ENCODE results near the gene ARID5B. TPM values are rescaled to one million over a fixed set of nuclear protein-coding genes. Genes with fewer than 3 reads are reported as not detected.
"Not testable (repeated sequence)": the region's sequence is repeated elsewhere in the genome, so short reads cannot be mapped to it uniquely, and the experiment has no call there.

Gene ARID5B
- total RNA-seq, 1 donor from 2014 or later: 81.9 TPM

DNA sequence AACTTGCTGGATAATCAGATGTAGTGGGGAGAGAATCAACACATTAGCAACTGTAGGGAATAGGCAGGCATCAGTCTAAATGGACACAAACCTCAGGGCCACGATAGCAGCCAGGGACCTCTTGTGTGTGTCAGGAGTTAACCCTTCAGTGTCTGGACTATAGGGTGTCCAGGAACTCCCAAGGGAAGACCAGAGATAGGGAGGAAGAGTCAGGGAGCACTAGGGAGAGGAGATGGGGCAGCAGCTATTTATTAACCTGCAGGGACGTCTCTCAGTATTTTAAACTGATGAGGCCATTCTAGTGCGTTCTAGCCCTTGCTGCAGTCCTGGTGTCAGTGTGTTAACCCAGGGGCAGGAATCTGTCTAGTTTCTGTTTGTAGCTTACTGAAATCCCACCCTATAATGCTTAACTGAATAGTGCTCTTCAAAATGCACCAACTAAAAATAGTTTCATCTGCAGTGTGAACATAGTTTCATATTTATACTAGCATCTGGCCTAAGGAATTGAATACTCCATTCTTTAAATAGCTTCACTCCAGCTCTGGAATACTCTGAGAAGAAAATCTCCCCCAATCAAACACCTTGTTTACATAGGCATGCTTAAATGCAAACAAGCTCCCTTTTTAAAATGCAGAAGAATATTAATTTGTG is 62.7 kb downstream of the ARID5B start:
- peak; percentile 59 for DNase-seq (ENCODE audit: low spot score)

- DNase-seq (ENCODE audit: low spot score): no peak
Observed at GRCh38 chr10:61964949-61965702, 63.6 kb downstream of the ARID5B start.

DNA sequence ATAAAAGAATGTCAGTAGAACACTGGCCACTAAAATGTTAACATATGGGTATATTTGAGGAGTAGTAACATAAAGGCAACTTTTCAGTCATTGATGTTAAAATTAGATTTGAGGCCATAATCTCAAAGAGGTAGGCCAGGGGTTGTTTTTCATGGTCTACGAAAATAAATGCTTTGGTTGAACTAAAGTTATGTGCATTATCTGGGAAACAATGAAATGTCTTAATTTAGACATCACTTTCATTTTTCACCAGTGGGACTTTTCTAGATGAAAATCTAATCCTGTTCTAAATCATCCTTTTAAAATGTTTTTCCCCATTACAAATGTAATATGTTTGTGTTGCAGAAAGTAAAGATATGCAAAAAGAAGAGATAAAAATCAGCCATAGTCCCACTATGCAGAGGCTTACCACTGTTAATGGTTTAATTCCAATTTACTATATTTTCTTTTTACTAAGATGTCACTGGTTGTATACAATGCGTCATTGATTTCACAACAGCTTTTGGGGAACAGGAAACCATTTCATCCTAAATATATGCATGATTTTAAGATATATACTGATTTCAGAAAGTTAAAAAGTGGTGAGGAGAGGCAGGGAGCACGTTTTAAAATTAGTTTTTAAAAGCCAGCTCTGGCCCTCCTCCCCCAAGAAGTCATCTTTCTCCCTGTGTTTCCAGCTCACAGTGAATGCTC is 64.3 kb downstream of the ARID5B start:
- DNase-seq (ENCODE audit: low spot score): no peak

- DNase-seq (ENCODE audit: low spot score): no peak
Observed at GRCh38 chr10:61967298-61967697, 65.8 kb downstream of the ARID5B start.

DNA sequence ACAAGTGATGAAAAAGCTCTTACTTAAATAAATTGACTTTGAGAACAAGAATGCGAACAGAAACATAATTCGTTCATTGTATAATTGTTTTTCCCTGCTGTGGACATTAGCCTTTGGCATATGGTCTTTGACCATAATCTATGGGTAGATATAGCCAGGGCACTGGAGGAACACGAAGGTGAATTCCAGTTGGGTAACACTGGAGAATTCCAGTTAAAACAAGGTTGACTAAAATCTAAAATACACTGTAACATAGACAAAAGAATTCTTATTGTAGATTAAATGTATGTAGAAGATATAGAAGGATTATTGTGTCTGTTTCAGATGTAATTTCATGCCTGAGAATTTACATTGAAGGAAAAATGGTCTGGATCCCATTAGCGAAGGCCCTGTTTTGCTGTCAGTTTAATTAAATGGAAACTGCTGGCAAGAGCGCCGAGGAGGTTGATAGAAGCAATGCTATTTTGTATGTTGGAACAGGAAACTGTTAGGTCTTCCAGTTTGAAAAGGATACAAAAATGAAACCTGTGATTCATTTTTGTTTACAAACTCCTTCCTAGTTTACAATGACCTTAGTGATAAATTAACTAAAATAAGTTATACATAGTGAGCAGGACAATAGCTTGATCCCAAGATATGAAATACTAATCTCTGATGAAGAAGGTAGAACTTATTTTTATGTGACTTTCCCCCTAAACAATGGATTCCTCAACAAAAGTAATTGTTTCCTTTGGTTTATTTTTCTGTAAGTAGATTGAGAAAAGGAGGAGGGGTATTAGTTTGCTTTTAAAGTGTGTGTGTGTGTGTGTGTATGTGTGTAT is 68.9 kb downstream of the ARID5B start:
- no peak for DNase-seq (ENCODE audit: low spot score)

DNA sequence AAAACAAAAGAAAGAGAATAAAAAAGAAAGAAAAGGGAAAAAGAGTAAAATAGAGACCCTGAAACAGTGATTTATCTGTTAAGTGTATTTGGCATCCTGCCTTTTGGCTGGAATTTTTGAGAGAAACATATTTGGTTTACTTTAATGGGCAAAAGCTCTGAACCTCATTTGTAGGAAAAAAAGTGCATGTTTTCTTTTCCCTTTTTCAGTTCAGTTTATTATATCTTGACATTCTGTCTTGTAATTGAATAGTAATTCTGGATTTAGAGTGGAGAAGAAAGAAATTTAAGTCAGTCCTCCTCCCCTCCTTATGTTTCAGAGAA is 69.5 kb downstream of the ARID5B start:
- peak; percentile 35 for DNase-seq (ENCODE audit: low spot score)

GRCh38 chr10:61973169-61973568 is 71.7 kb downstream of the ARID5B start:
- DNase-seq (ENCODE audit: low spot score): no peak

- DNase-seq (ENCODE audit: low spot score): peak; percentile 41
Observed at GRCh38 chr10:61973906-61974305, 72.4 kb downstream of the ARID5B start.

DNA sequence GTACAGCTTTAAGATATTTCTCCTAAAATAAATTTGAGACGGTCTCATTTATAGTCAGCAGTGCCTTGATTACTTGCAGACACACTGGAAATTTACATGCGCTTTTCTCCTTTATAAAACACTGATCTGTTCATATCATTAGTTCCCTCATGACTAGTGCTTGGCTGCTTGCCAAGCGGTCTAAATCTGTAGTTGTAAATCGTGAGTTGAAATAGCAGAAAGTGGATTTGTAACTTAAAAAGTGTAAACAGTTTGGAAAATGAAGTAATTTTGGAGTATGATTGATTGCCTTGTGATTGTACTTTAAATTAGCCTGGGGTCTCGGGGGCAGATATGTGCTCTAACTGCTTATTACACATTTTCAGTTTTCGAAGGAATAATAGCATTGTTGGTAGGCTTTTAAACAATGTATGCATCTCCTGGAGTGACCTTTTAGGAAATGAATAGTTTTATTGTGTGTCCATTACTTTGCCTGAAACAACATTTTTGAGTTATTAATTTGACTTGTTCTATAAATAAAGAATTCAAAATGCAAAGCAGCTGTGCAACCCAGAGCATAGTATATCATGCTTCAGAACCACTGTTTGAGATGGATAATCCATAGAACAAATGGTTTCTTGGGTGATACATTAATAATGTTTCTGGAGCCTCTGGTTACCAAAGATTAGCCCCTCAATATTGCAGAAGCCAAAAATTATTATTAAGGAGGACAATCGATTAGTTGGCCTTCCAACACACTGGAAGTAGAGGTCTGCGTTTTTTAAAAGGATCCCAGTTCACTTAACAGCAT is 73.3 kb downstream of the ARID5B start:
- peak; percentile 93 for DNase-seq (ENCODE audit: low spot score)

DNA sequence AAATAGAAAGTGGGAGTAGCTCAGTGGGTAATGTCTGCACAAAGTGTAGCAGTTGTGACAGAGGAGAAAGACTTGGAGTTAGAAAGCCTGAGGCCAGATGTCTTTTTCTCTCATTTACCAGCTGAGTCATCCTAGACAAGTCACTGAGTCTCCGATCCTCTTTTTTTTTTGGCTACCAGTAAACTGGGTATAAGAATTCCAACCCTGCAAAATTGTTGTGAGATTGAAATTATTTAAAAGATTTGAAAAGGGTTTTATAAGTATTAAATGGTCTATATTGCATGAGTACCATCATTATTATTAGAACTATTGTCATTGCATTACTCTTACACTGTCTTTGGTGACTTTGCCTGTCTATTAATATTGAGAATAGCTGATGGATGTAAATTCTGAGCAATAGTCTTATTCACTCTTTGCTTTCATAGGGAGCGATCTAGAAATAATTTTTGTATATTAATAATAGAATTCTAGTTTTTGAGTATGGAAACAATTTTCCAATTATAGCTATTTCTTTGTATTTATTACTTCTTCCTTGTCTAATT is 74.0 kb downstream of the ARID5B start:
- peak; percentile 71 for DNase-seq (ENCODE audit: low spot score)

DNA sequence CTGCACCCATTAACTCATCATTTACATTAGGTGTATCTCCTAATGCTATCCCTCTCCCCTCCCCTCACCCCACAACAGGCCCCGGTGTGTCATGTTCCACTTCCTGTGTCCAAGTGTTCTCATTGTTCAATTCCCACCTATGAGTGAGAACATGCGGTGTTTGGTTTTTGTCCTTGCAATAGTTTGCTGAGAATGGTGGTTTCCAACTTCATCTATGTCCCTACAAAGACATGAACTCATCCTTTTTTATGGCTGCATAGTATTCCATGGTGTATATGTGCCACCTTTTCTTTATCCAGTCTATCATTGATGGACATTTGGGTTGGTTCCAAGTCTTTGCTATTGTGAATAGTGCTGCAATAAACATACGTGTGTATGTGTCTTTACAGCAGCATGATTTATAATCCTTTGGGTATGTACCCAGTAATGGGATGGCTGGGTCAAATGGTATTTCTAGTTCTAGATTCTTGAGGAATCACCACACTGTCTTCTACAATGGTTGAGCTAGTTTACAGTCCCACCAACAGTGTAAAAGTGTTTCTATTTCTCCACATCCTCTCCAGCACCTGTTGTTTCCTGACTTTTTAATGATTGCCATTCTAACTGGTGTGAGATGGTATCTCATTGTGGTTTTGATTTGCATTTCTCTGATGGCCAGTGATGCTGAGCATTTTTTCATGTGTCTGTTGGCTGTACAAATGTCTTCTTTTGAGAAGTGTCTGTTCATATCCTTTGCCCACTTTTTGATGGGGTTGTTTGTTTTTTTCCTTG is 75.6 kb downstream of the ARID5B start:
- not testable (repeated sequence) for DNase-seq (ENCODE audit: low spot score)

DNA sequence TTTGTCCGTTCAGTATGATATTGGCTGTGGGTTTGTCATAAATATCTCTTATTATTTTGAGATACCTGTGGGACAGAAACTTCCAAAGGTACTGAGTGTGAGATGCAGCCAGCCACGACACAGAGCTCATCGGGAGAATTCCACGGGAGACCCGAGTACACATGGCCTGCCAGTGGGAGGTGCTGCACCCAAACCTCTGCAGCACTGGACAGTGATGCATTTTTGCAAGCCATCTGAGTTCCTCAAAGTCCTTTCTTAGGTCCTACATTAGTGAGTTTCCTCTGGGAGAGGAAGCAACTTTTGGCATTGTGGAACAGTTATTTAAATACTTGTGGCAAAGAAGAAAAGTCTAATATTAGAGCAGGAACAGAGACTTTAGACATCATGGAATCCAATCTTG is 77.5 kb downstream of the ARID5B start:
- DNase-seq (ENCODE audit: low spot score): no peak

- no peak for DNase-seq (ENCODE audit: low spot score)
Observed at GRCh38 chr10:61981460-61981859, 80.0 kb downstream of the ARID5B start.

GRCh38 chr10:61983255-61983654 is 81.8 kb downstream of the ARID5B start:
- no peak for DNase-seq (ENCODE audit: low spot score)

- DNase-seq (ENCODE audit: low spot score): no peak
Observed at GRCh38 chr10:61984803-61985418, 83.4 kb downstream of the ARID5B start.

DNA sequence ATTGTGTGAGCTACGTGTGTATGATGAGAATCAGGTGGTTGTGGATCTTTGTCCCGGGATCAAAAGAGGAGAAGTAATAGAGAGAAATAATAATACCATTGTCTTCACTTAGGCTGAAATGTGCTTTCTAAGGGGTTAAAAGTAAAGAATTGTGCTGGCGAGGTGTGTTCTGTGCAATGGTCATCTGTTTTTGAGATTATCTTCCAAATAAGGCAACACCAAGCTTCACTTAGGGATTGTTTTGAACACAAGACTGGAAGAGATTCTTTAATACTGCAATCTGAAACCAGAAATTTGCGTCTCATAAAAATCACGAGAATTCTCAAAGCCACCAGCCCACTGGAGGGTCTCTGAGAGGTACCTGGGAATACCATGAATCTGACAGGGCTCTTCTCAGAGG is 84.2 kb downstream of the ARID5B start:
- DNase-seq (ENCODE audit: low spot score): no peak

DNA sequence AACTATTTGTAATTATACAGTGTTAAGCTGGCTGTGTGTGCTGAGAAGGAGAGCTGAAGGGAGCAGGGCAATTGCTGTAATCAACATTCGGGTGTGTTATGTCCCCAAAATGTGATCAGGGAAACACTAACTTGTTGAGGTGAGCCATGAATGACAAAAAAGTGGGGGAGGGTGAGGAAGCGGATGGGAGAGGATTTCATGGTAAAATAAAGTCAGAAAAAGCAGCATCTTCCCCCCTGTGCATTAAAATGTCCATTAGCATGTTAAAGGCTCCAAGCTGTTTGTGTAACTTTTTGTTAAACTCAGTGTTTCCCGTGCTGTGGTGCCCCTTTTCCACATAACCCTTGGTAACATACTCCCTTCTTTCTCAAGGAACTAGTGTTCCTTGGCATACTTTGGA is 84.9 kb downstream of the ARID5B start:
- DNase-seq (ENCODE audit: low spot score): no peak

GRCh38 chr10:61986788-61987492 is 85.4 kb downstream of the ARID5B start:
- DNase-seq (ENCODE audit: low spot score): no peak

DNA sequence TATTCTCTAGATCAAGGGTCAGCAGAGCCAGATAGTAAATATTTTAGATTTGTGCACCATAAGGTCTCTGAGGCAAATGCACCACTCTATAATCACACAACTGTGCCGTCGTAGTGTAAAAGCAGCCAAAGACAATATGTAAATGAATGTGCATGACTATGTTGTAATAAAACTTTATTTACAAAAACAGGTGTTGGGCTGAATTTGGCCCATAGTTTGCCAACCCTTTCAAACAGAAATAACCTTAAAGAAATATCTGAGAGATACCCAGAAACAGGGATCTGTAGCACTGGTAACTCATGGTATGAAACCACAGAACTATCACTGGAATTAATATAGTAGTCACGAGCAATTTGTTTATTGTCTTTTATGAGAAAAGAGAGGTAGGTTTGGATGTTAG is 86.0 kb downstream of the ARID5B start:
- no peak for DNase-seq (ENCODE audit: low spot score)
